GM12864 (cell line): Measurements from ENCODE around the gene LCMT1.

ENCODE experiments used
- DNase-seq: peaks from one replicate; pipeline ENCODE4 v3.0.0-alpha.2; 2011; ENCODE audit warnings: low read depth
- H3K4me3 ChIP-seq: 2 replicates; pipeline ENCODE4 v1.5.1; 2011; ENCODE audit warnings: mild to moderate bottlenecking, low read depth, low read length, control low read depth
- CTCF ChIP-seq: IDR thresholded peaks from 2 replicates; pipeline ENCODE4 v1.5.1; 2011; ENCODE audit warnings: low read depth, mild to moderate bottlenecking, moderate library complexity, low read length, control low read depth, inconsistent platforms; ENCODE audit errors: missing control alignments

The LCMT1 gene

GRCh38 chr16:25094596-25094995, 16.9 kb upstream of the LCMT1 start:
- DNase-seq, result no peak
- TF ChIP-seq CTCF, result no peak
- H3K4me3 ChIP-seq, result no peak overlapping the region

- H3K4me3 ChIP-seq, result no peak overlapping the region
- TF ChIP-seq CTCF, result no peak
- no peak for DNase-seq
These were observed 15.9 kb upstream of the LCMT1 start for GRCh38 chr16:25095636-25096035.

GRCh38 chr16:25097276-25097975, 14.1 kb upstream of the LCMT1 start:
- H3K4me3 ChIP-seq, result no peak overlapping the region
- TF ChIP-seq CTCF, result no peak
- DNase-seq, result no peak

GRCh38 chr16:25100511-25100910, 11.0 kb upstream of the LCMT1 start:
- no peak for DNase-seq
- TF ChIP-seq CTCF, result no peak
- H3K4me3 ChIP-seq, result no peak overlapping the region

GRCh38 chr16:25106567-25107465, 4.7 kb upstream of the LCMT1 start:
- DNase-seq, result no peak
- TF ChIP-seq CTCF, result peak; percentile 34
- peak overlapping the region; percentile 94 for H3K4me3 ChIP-seq

- peak overlapping the region; percentile 94 for H3K4me3 ChIP-seq
- TF ChIP-seq CTCF, result no peak
- no peak for DNase-seq
These were observed 4.1 kb upstream of the LCMT1 start for GRCh38 chr16:25107466-25107792.
